HL-60 (cell line): ENCODE data around the gene CARD6.

Source experiments
- DNase-seq, 2 experiments: peaks; one replicate each; pipeline ENCODE4 v3.0.0-alpha.2; 2010 to 2020; ENCODE audit warnings: low read depth in 1 of 2, low spot score in 1 of 2
- H3K27ac ChIP-seq: fragments of 250-450 bp; sonication (Bioruptor Pico); replicated peaks from 2 replicates; pipeline ENCODE4 v1.5.1; 2020; ENCODE audit warnings: mild to moderate bottlenecking, moderate library complexity
- H3K27me3 ChIP-seq: fragments of 250-450 bp; sonication (Bioruptor Pico); 2 replicates; pipeline ENCODE4 v1.5.1; 2021; ENCODE audit warnings: mild to moderate bottlenecking, moderate library complexity; ENCODE audit not compliant: insufficient read depth, poor library complexity, severe bottlenecking
- H3K4me3 ChIP-seq: replicated peaks from 2 replicates; pipeline ENCODE4 v1.5.1; 2011; ENCODE audit warnings: mild to moderate bottlenecking, control low read depth, low read length; ENCODE audit not compliant: insufficient read depth
- POLR2AphosphoS5 ChIP-seq: IDR thresholded peaks from 2 replicates; pipeline ENCODE4 v1.6.1; 2012; ENCODE audit warnings: low read depth
- REST ChIP-seq: IDR thresholded peaks from 2 replicates; pipeline ENCODE4 v1.6.1; 2012; ENCODE audit warnings: low read depth; ENCODE audit not compliant: insufficient replicate concordance

Gene CARD6

GRCh38 chr5:40909723-40910122, 68.6 kb downstream of the CARD6 start:
- no peak overlapping the region for H3K4me3 ChIP-seq
- DNase-seq, result no peak
- no peak overlapping the region for H3K27ac ChIP-seq
- TF ChIP-seq POLR2AphosphoS5, result no peak
- no peak for TF ChIP-seq REST
- peaks cover 7% of the 10 kb centered on the region for H3K27me3 ChIP-seq
